ENCODE measurements around the gene LTO1. TPM values are rescaled to one million over a fixed set of nuclear protein-coding genes. Genes with fewer than 3 reads are reported as not detected.

The LTO1 gene
- polyA plus RNA-seq, 1 donor (not counting 4 experiments of a cell fraction or from before 2014, with no cell fraction given) = 24.3 TPM

- DNase-seq (ENCODE audit: low read depth, low spot score) (no peak), FAIRE-seq (no peak)
- Histone ChIP-seq H3K79me2 (ENCODE audit: control insufficient read depth, insufficient read depth, low read length) (no peaks in the 10 kb centered on the region), H3K36me3 (ENCODE audit: control insufficient read depth in 2 of 2, extremely low read depth in 1 of 2, insufficient read depth in 2 of 2, low read length in 2 of 2) (no peaks in the 10 kb centered on the region), H3K9ac (ENCODE audit: control insufficient read depth, extremely low read depth, insufficient read depth, low read length) (no peak overlapping the region), H3K9me1 (ENCODE audit: control insufficient read depth, extremely low read depth, insufficient read depth, low read length) (no peaks in the 10 kb centered on the region), H4K20me1 (ENCODE audit: control insufficient read depth, extremely low read depth, insufficient read depth, low read length) (no peaks in the 10 kb centered on the region), H3K4me3 (ENCODE audit: control insufficient read depth in 2 of 3, extremely low read depth in 1 of 3, insufficient read depth in 2 of 3, low read depth in 1 of 3, low read length in 3 of 3) (no peak overlapping the region), H3K27ac (ENCODE audit: control insufficient read depth, insufficient read depth, low read length) (no peak overlapping the region), H3K4me2 (ENCODE audit: control insufficient read depth, extremely low read depth, insufficient read depth, low read depth, low read length) (no peak overlapping the region), H3K9me3 (ENCODE audit: control insufficient read depth, low read depth, low read length) (no peaks in the 10 kb centered on the region), H2AFZ (ENCODE audit: control insufficient read depth, low read length) (no peak overlapping the region), H3K4me1 (ENCODE audit: control insufficient read depth, extremely low read depth, insufficient read depth, low read length) (no peaks in the 10 kb centered on the region), H3K27me3 (ENCODE audit: control insufficient read depth, extremely low read depth, insufficient read depth, low read length) (no peaks in the 10 kb centered on the region)
- TF ChIP-seq EZH2 (IDR thresholded peaks at IDR 0.05; ENCODE audit: low read length) (no peak), CTCF (optimal IDR thresholded peaks at IDR 0.05 in 1 of 3, IDR thresholded peaks at IDR 0.05 in 1 of 3, conservative IDR thresholded peaks at IDR 0.05 in 1 of 3; ENCODE audit: extremely low read depth in 1 of 3, insufficient read depth in 2 of 3, low read length in 3 of 3) (no peak)
- dilution Hi-C loops (cut with MboI; ENCODE audit: extremely low pct_ligation_motif_present, low sequenced_read_pairs) = no loop called here
Measured at GRCh38 chr11:69617220-69617619, 57.9 kb downstream of the LTO1 start.

Other genes with a start within 250 kb of the LTO1 start
- not detected in 3 replicates for gene LINC01488, start 193.7 kb downstream of the LTO1 start, polyA plus RNA-seq
- 124 to 216 TPM (median 193 TPM) in 3 replicates for gene CCND1, start 34.2 kb downstream of the LTO1 start, polyA plus RNA-seq
- gene FGF19, start 28.7 kb upstream of the LTO1 start, polyA plus RNA-seq = 0.08 to 0.12 TPM in 2 of 3 replicates, not detected in the other
- not detected in 3 replicates for gene FGF4, start 100.0 kb upstream of the LTO1 start, polyA plus RNA-seq
- gene FGF3, start 144.1 kb upstream of the LTO1 start, polyA plus RNA-seq = not detected in 3 replicates

Data from keratinocyte (primary cell).